ENCODE results near the gene AIG1. TPM values are rescaled to one million over a fixed set of nuclear protein-coding genes. Genes with fewer than 3 reads are reported as not detected.

Gene AIG1
- total and polyA plus RNA-seq, 2 experiments from 2014 or later, result 92.8 to 102 TPM

- TF ChIP-seq EZH2phosphoT487 (IDR thresholded peaks at IDR 0.05; ENCODE audit: low read depth, severe bottlenecking, unreplicated experiment) (no peak), EZH2 (IDR thresholded peaks at IDR 0.05; ENCODE audit: borderline replicate concordance) (no peak), CTCF (IDR thresholded peaks at IDR 0.05; ENCODE audit: poor library complexity) (no peak)
- Histone ChIP-seq H3K9me2 (replicated peaks; ENCODE audit: insufficient read depth) (no peaks in the 10 kb centered on the region), H3K36me3 (replicated peaks; ENCODE audit: insufficient read depth, low read depth) (no peaks in the 10 kb centered on the region), H2AFZ (no peak overlapping the region), H4K20me1 (ENCODE audit: insufficient read depth, poor library complexity, severe bottlenecking) (no peaks in the 10 kb centered on the region), H3K27me3 (no peaks in the 10 kb centered on the region), H3K79me2 (no peaks in the 10 kb centered on the region), H3K9me3 (ENCODE audit: low read depth) (no peaks in the 10 kb centered on the region), H3K4me1 (ENCODE audit: insufficient read depth) (no peaks in the 10 kb centered on the region), H3K4me2 (no peak overlapping the region), H3K4me3 (no peak overlapping the region), H3K27ac (no peak overlapping the region)
- 88% methylated on average over 1 of the region's 1 CpG for WGBS (ENCODE audit: low lambda C conversion rate, missing lambda C conversion rate)
- DNase-seq (ENCODE audit: low spot score), result no peak
Observed at GRCh38 chr6:143332153-143332845, 271.6 kb downstream of the AIG1 start.

- H3K4me2 ChIP-seq, result no peak overlapping the region
- TF ChIP-seq EZH2 (IDR thresholded peaks at IDR 0.05; ENCODE audit: borderline replicate concordance), result no peak
- TF ChIP-seq EZH2phosphoT487 (IDR thresholded peaks at IDR 0.05; ENCODE audit: low read depth, severe bottlenecking, unreplicated experiment), result no peak
- TF ChIP-seq CTCF (IDR thresholded peaks at IDR 0.05; ENCODE audit: poor library complexity), result no peak
- H2AFZ ChIP-seq, result no peak overlapping the region
- no peaks in the 10 kb centered on the region for H3K36me3 ChIP-seq (replicated peaks; ENCODE audit: insufficient read depth, low read depth)
- no peak for DNase-seq (ENCODE audit: low spot score)
- H3K27ac ChIP-seq, result no peak overlapping the region
- H3K4me3 ChIP-seq, result no peak overlapping the region
- no peaks in the 10 kb centered on the region for H3K27me3 ChIP-seq
- no peaks in the 10 kb centered on the region for H4K20me1 ChIP-seq (ENCODE audit: insufficient read depth, poor library complexity, severe bottlenecking)
- H3K9me3 ChIP-seq (ENCODE audit: low read depth), result no peaks in the 10 kb centered on the region
- no peaks in the 10 kb centered on the region for H3K9me2 ChIP-seq (replicated peaks; ENCODE audit: insufficient read depth)
- no peaks in the 10 kb centered on the region for H3K4me1 ChIP-seq (ENCODE audit: insufficient read depth)
- WGBS (ENCODE audit: low lambda C conversion rate, missing lambda C conversion rate), result 97% methylated on average over 2 of the region's 2 CpGs
- H3K79me2 ChIP-seq, result no peaks in the 10 kb centered on the region
Observed at GRCh38 chr6:143333081-143333480, 272.4 kb downstream of the AIG1 start.

- no peak overlapping the region for H2AFZ ChIP-seq
- no peaks in the 10 kb centered on the region for H3K9me2 ChIP-seq (replicated peaks; ENCODE audit: insufficient read depth)
- H3K79me2 ChIP-seq, result no peaks in the 10 kb centered on the region
- H3K27me3 ChIP-seq, result no peaks in the 10 kb centered on the region
- WGBS (ENCODE audit: low lambda C conversion rate, missing lambda C conversion rate), result 92% methylated on average over 7 of the region's 7 CpGs
- no peaks in the 10 kb centered on the region for H3K4me1 ChIP-seq (ENCODE audit: insufficient read depth)
- TF ChIP-seq EZH2 (IDR thresholded peaks at IDR 0.05; ENCODE audit: borderline replicate concordance) (no peak), EZH2phosphoT487 (IDR thresholded peaks at IDR 0.05; ENCODE audit: low read depth, severe bottlenecking, unreplicated experiment) (no peak), CTCF (IDR thresholded peaks at IDR 0.05; ENCODE audit: poor library complexity) (no peak)
- DNase-seq (ENCODE audit: low spot score), result no peak
- no peaks in the 10 kb centered on the region for H3K9me3 ChIP-seq (ENCODE audit: low read depth)
- no peak overlapping the region for H3K27ac ChIP-seq
- no peak overlapping the region for H3K4me3 ChIP-seq
- no peak overlapping the region for H3K4me2 ChIP-seq
- H4K20me1 ChIP-seq (ENCODE audit: insufficient read depth, poor library complexity, severe bottlenecking), result no peaks in the 10 kb centered on the region
- H3K36me3 ChIP-seq (replicated peaks; ENCODE audit: insufficient read depth, low read depth), result no peaks in the 10 kb centered on the region
Observed at GRCh38 chr6:143333749-143334520, 273.2 kb downstream of the AIG1 start.

Data from hepatocyte (in vitro differentiated cells).